Right cardiac atrium (tissue), 5 donors: Measurements from ENCODE around the gene NAA80. TPM values are rescaled to one million over a fixed set of nuclear protein-coding genes. Genes with fewer than 3 reads are reported as not detected.
"Not testable (repeated sequence)": the region's sequence is repeated elsewhere in the genome, so short reads cannot be mapped to it uniquely, and the experiment has no call there.

Experiments
- ATAC-seq, 2 donors: fragments of 200-7000 bp; cut with Tn5 transposase; one replicate each; pipeline versions ENCODE4 v1.8.0 to v1.9.1; 2020; ENCODE audit warnings: moderate library complexity in 2 of 2, mild to moderate bottlenecking in 1 of 2
- DNase-seq, 3 donors: peaks; one replicate each; pipeline ENCODE4 v3.0.0-alpha.2; 2020
- H3K27ac ChIP-seq: one replicate; pipeline ENCODE4 v1.5.1; 2013; ENCODE audit warnings: mild to moderate bottlenecking, low read length, control low read depth, moderate library complexity
- H3K27me3 ChIP-seq: one replicate; pipeline ENCODE4 v1.6.1; 2013; ENCODE audit not compliant: control insufficient read depth, insufficient read depth
- H3K4me1 ChIP-seq: one replicate; pipeline ENCODE4 v1.6.1; 2013; ENCODE audit warnings: low read length; ENCODE audit not compliant: control insufficient read depth, insufficient read depth
- H3K4me3 ChIP-seq: one replicate; pipeline ENCODE4 v1.5.1; 2013; ENCODE audit warnings: low read length, control low read depth
- H3K9me3 ChIP-seq: one replicate; pipeline ENCODE4 v1.6.1; 2013; ENCODE audit warnings: low read length; ENCODE audit not compliant: control insufficient read depth
- WGBS: extraction: QIAGEN DNeasy Blood & Tissue Kit; methylation state at CpG from one replicate; pipeline ENCODE4 v1.1.7; 2013; 5-methylcytosine and 5-hydroxymethylcytosine counted together
- intact Hi-C, 4 donors: fragments of 100-400 bp; cut with DNase I; formaldehyde crosslinking; loops; one replicate each; pipeline versions ENCODE4 v1.11.0 to v1.14.0; 2022 to 2023
- polyA plus RNA-seq: library from polyadenylated mRNA; stranded (reverse); fragments of 200-250 nt; gene quantifications from one replicate; pipeline ENCODE4 v1.2.3, GENCODE V29; 2013
- total RNA-seq, 4 donors: library from RNA; stranded (reverse); fragmentation: NEBNext Ultra II Directional; extraction: Animal tissue kit (Norgen Biotek cat#: 25700); gene quantifications; one replicate each; pipeline ENCODE4 v1.2.1, GENCODE V29; 2021
- donor health status: healthy with polysubstance abuse.
- donor health status: DM: no; HTN: yes; CAD: no.
- donor health status: DM: no; HTN: no; CAD: no.
- donor health status: DM: no; HTN: yes; CAD: no; lungs with severe emphysema.
- donor health status: DM: yes; HTN: yes; CAD: no.

Gene NAA80
- total and polyA plus RNA-seq, 5 donors: 8.1 to 11.5 (median 9.0) TPM

GRCh38 chr3:50320853-50321335 is 21.7 kb upstream of the NAA80 start:
- H3K27me3 ChIP-seq: no peaks in the 10 kb centered on the region
- under 1% methylated on average over 45 of the region's 45 CpGs for WGBS
- no peaks in the 10 kb centered on the region for H3K9me3 ChIP-seq
- intact Hi-C loops: loop anchor here in 1 of 4 donors (5.0 kb wide), 1 partner anchor 94 kb away; no protein-coding TSS in a partner anchor
- peak; percentile 9 to 59 for ATAC-seq
- peak overlapping the region; percentile 85 for H3K4me3 ChIP-seq
- peak; percentile 79 to 93 (median 93) for DNase-seq
- peaks cover 9% of the 10 kb centered on the region for H3K4me1 ChIP-seq
- H3K27ac ChIP-seq: peak overlapping the region; percentile 88

- peak overlapping the region; percentile 85 for H3K4me3 ChIP-seq
- H3K9me3 ChIP-seq: no peaks in the 10 kb centered on the region
- 70% methylated on average over 29 of the region's 29 CpGs for WGBS
- DNase-seq: peak in 1 of 3 donors; percentile 67
- peaks cover 9% of the 10 kb centered on the region for H3K4me1 ChIP-seq
- intact Hi-C loops: loop anchor here in 1 of 4 donors (5.0 kb wide), 1 partner anchor 93 kb away; no protein-coding TSS in a partner anchor
- no peak for ATAC-seq
- peak overlapping the region; percentile 88 for H3K27ac ChIP-seq
- H3K27me3 ChIP-seq: no peaks in the 10 kb centered on the region
Measured at GRCh38 chr3:50319894-50320625, 20.9 kb upstream of the NAA80 start.

- intact Hi-C loops: no loop called here
- Histone ChIP-seq H3K27ac (no peak overlapping the region), H3K9me3 (no peaks in the 10 kb centered on the region), H3K27me3 (no peaks in the 10 kb centered on the region), H3K4me3 (no peak overlapping the region), H3K4me1 (peaks cover 8% of the 10 kb centered on the region)
- DNase-seq: peak in 1 of 3 donors; percentile 52
- WGBS: 75% methylated on average over 16 of the region's 16 CpGs
- ATAC-seq: no peak
Measured at GRCh38 chr3:50319181-50319893, 20.1 kb upstream of the NAA80 start.

GRCh38 chr3:50318615-50319014 is 19.4 kb upstream of the NAA80 start:
- no peak for ATAC-seq
- 72% methylated on average over 10 of the region's 10 CpGs for WGBS
- H3K4me3 ChIP-seq: no peak overlapping the region
- peak in 2 of 3 donors; percentile 66 to 70 for DNase-seq
- H3K4me1 ChIP-seq: peaks cover 4% of the 10 kb centered on the region
- no peaks in the 10 kb centered on the region for H3K9me3 ChIP-seq
- intact Hi-C loops: no loop called here
- H3K27ac ChIP-seq: no peak overlapping the region
- no peaks in the 10 kb centered on the region for H3K27me3 ChIP-seq

GRCh38 chr3:50318163-50318562 is 19.0 kb upstream of the NAA80 start:
- H3K27ac ChIP-seq: no peak overlapping the region
- no peaks in the 10 kb centered on the region for H3K27me3 ChIP-seq
- 87% methylated on average over 11 of the region's 11 CpGs for WGBS
- ATAC-seq (no peak), DNase-seq (peak in 1 of 3 donors; percentile 51)
- intact Hi-C loops: no loop called here
- no peak overlapping the region for H3K4me3 ChIP-seq
- H3K9me3 ChIP-seq: no peaks in the 10 kb centered on the region
- peaks cover 4% of the 10 kb centered on the region for H3K4me1 ChIP-seq

GRCh38 chr3:50317300-50317699 is 18.1 kb upstream of the NAA80 start:
- Histone ChIP-seq H3K27me3 (no peaks in the 10 kb centered on the region), H3K9me3 (no peaks in the 10 kb centered on the region), H3K27ac (peak overlapping the region; percentile 9), H3K4me1 (peaks cover 4% of the 10 kb centered on the region), H3K4me3 (no peak overlapping the region)
- WGBS: 49% methylated on average over 6 of the region's 6 CpGs
- intact Hi-C loops: no loop called here
- no peak for ATAC-seq
- DNase-seq: peak in 2 of 3 donors; percentile 70 to 75

- peaks cover 4% of the 10 kb centered on the region for H3K4me1 ChIP-seq
- DNase-seq: peak in 1 of 3 donors; percentile 62
- peak in 1 of 2 donors; percentile 3 for ATAC-seq
- intact Hi-C loops: no loop called here
- no peak overlapping the region for H3K27ac ChIP-seq
- 67% methylated on average over 9 of the region's 9 CpGs for WGBS
- no peaks in the 10 kb centered on the region for H3K9me3 ChIP-seq
- H3K4me3 ChIP-seq: no peak overlapping the region
- H3K27me3 ChIP-seq: no peaks in the 10 kb centered on the region
Measured at GRCh38 chr3:50316657-50317242, 17.5 kb upstream of the NAA80 start.

- Histone ChIP-seq H3K4me1 (no peaks in the 10 kb centered on the region), H3K9me3 (no peaks in the 10 kb centered on the region), H3K4me3 (no peak overlapping the region), H3K27ac (no peak overlapping the region), H3K27me3 (no peaks in the 10 kb centered on the region)
- intact Hi-C loops: no loop called here
- peak in 1 of 3 donors; percentile 33 for DNase-seq
- WGBS: 98% methylated on average over 4 of the region's 4 CpGs
- peak in 1 of 2 donors; percentile 38 for ATAC-seq
Measured at GRCh38 chr3:50314816-50315215, 15.6 kb upstream of the NAA80 start.

- peak in 1 of 2 donors; percentile 7 for ATAC-seq
- no peak overlapping the region for H3K27ac ChIP-seq
Measured at GRCh38 chr3:50314342-50314741, 15.1 kb upstream of the NAA80 start.

GRCh38 chr3:50312041-50312440 is 12.8 kb upstream of the NAA80 start:
- H3K4me3 ChIP-seq, H3K9me3 ChIP-seq, H3K27ac ChIP-seq, H3K4me1 ChIP-seq, intact Hi-C loops, ATAC-seq, H3K27me3 ChIP-seq, DNase-seq: not testable (repeated sequence)
- WGBS: 93% methylated on average over 32 of the region's 32 CpGs

More at GRCh38 chr3:50314342-50314741, 15.1 kb upstream of the NAA80 start:
- no peaks in the 10 kb centered on the region for H3K27me3 ChIP-seq
- WGBS: 81% methylated on average over 3 of the region's 3 CpGs
- no peak overlapping the region for H3K4me3 ChIP-seq
- intact Hi-C loops: no loop called here
- no peaks in the 10 kb centered on the region for H3K4me1 ChIP-seq
- DNase-seq: peak in 1 of 3 donors; percentile 28
- no peaks in the 10 kb centered on the region for H3K9me3 ChIP-seq

- Histone ChIP-seq H3K9me3 (no peaks in the 10 kb centered on the region), H3K27ac (no peak overlapping the region), H3K27me3 (no peaks in the 10 kb centered on the region), H3K4me3 (no peak overlapping the region), H3K4me1 (peaks cover 5% of the 10 kb centered on the region)
- DNase-seq (no peak), ATAC-seq (no peak)
- intact Hi-C loops: no loop called here
Measured at GRCh38 chr3:50304601-50305000, 5.4 kb upstream of the NAA80 start.
